Lower leg skin (tissue), 3 donors: ENCODE results near the gene IFT122.

Source experiments
- POLR2A ChIP-seq, 2 donors: fragments of 450-650 bp; IDR thresholded peaks; one replicate each; pipeline ENCODE4 v1.6.1; 2016 to 2017; ENCODE audit warnings: antibody characterized with exemption in 2 of 2, mild to moderate bottlenecking in 1 of 2, moderate library complexity in 1 of 2
- TF ChIP-seq, protein P1 (sequence below), 3 donors: fragments of 450-650 bp; IDR thresholded peaks; one replicate each; pipeline ENCODE4 v1.5.1; 2016; ENCODE audit warnings: antibody characterized with exemption in 3 of 3, mild to moderate bottlenecking in 3 of 3, moderate library complexity in 2 of 3

DNA sequence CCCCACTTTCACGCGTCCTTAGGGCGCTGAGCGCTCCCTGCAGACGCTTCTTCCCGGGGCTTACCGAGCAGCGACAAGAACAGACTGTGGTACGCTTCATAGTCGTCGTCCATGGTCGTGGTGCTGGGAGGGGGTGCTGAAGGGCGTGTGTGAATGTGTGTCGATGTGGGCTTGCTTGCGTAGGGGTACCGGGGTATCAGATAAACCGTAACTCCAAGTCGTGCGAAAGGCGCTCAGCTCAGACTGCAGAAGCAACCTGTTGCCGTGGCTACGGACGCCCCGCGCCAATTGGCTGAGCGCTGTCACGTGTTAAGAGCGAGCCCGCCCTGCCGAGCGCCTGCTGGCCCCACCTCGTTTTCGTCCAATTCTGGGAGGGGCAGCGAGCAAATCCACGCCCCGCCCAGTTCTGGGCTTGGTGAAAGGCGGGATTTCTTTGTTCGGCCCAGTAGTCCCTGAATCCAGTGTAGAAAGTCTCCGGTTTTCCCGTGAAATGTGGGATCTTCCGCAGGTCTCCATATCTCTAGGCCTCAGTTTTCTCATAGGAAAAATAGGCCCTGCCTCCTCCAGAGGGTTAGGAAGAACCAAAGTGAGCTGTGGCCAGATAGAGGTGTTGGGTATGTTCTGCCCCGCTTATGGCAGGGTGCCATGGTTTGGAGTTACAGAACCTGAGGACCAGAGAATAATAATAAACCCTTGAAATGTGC, 11.5 kb upstream of the IFT122 start, which contains the start of gene EFCAB12:
- TF ChIP-seq, protein P1, sequence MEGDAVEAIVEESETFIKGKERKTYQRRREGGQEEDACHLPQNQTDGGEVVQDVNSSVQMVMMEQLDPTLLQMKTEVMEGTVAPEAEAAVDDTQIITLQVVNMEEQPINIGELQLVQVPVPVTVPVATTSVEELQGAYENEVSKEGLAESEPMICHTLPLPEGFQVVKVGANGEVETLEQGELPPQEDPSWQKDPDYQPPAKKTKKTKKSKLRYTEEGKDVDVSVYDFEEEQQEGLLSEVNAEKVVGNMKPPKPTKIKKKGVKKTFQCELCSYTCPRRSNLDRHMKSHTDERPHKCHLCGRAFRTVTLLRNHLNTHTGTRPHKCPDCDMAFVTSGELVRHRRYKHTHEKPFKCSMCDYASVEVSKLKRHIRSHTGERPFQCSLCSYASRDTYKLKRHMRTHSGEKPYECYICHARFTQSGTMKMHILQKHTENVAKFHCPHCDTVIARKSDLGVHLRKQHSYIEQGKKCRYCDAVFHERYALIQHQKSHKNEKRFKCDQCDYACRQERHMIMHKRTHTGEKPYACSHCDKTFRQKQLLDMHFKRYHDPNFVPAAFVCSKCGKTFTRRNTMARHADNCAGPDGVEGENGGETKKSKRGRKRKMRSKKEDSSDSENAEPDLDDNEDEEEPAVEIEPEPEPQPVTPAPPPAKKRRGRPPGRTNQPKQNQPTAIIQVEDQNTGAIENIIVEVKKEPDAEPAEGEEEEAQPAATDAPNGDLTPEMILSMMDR (IDR thresholded peaks at IDR 0.05) = no peak
- no peak for TF ChIP-seq POLR2A (IDR thresholded peaks at IDR 0.05)
